HS-5 (cell line): ENCODE data around the gene ADGRG7.
"Not testable (repeated sequence)": the region's sequence is repeated elsewhere in the genome, so short reads cannot be mapped to it uniquely, and the experiment has no call there.

Experiments used
- DNase-seq: peaks from one replicate; pipeline ENCODE4 v3.0.0-alpha.2; 2012; ENCODE audit warnings: low read depth

Gene ADGRG7

DNA sequence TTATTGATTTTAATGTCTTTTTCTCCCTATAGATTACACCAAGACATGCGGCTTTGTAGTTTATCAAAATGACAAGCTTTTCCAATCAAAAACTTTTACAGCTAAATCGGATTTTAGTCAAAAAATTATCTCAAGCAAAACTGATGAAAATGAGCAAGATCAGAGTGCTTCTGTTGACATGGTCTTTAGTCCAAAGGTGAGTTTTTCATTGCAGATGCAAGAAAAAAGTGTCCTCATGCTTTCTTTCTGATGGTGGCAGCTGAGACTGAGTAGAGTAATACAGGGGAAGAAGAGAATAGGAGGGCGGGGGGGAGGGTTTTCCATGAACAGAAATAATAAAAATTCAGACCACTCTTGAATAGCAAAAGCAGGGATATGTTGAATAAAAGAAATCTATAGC, 36.5 kb downstream of the ADGRG7 start:
- DNase-seq: no peak

DNA sequence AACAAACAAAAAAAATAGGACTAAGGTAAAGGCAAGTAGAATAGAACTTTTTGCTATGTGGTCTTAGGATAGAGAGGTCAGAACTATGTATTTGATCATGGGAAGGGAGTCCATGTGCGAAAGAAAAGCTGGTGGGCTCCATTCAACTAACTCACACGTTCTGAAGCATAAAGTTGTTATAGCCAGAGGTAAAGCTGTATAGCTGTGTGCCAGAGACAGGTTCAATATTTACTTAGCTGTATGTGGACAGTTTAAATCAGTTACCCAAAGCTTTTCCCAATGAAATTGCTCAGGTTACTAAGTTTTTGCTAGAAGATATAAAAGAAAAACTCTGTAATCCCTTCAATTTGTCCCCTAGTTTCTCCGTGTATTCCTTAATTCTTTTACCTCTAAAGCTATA, 37.8 kb downstream of the ADGRG7 start:
- no peak for DNase-seq

DNA sequence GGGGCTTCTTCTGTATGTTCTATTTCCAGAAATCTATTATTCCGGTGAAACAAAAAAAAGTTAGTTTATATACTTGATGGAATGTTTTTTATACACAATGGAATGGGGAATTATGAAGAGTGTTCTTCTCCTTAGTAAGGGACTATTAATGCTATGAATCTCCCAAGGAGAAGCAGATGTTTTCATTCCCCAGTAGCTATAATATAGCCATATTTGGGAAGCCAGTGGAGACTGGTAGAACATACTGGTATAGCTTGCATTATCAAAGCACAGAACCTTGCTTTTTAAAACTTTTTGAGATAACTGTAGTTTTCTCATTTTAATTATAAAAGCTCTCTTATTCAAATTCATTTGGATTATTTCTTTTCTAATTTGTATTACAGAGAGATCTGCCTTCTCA, 38.3 kb downstream of the ADGRG7 start:
- no peak for DNase-seq

DNA sequence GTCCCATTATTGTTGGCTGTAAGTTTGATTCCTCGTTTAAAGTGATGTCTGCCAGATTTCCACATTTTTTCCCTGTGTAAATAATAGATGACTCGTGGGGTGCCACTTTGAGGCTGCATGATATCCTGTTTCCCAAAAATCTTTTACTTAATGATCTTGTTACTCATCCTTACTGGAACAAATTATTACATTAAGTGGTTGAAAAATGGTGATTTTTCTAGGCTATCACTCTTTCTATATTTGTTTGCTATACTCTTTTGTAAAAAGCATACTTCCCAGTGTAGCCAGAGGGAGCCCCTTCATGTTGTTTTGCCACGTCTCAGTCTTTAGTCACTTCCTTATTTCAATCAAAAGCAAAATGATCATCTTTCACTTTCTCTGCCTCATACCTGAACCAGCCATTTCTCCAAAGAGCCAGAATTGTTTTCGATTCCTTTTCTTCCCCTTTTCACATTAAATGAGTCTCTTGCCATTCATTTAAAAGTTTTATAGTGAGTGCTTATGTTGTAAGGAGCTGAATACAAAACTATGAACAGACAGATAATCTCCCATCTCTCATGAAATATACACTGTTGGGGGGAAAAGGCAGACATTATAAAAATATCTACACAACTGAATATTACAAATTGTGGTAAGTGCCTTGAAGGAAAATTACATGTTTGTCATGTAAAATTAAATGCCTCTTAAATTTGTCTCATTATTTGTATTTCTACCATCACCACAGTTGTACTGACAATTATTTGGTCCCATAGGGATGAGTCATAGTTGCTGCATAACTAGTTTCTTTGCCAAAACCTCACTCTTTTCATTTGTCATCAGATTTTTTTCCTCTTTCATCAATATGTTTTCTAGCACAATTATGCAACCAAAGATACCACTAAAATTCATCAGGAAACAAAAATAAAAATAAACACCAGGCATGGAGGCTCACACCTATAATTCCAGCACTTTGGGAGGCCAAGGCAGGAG, 41.5 kb downstream of the ADGRG7 start:
- peak; percentile 65 for DNase-seq

DNA sequence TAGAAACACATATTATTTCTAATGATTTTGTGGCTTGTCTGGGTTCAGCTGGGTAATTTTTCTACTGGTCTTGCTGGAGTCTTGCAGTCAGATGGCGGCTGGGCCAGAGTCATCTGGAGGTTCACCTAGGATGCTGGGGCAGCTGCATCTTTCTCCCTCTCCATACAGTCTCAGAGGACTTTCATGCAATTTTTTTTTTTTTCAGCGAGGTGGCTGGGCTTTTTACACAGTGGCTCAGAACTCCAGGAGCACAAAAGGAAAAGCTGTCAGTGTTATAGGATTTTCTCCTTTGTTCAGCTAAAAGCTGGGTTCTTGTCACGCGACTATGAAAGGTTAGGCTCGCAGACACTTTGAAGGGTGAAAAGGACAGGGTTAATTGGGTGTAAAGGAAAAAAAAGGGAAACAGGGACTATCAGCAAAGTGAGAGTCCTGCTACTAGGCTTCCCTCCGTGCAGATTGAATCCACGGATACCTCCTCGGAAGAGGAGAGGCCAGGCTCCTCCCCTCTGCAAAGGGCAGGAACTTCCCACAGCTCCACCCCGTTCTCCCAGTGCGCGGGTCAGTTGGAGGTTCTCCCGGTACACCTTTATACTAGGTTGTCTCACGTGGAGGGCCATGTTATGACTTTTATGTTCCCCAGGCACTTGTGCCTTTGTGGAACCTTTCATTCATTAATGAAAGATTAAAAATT, 44.3 kb downstream of the ADGRG7 start:
- no peak for DNase-seq

DNA sequence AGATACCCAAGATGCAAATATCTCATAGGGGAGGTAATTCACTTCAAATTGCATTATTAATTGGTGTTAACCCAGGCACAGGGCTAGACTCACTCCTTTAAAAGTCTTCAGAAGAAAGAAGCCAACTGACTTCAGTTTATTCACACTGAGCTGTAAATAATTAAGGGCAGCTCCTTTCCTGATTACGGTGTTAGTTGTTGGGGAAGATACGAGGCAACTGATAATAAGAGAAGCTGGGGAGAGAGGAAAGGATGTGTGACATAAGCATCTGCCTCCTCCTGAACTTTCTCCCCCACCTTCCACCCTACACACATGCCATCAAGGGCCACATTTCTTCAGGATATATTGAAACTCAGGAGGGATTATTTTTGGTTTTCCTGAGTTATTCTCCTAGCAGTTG, 47.5 kb downstream of the ADGRG7 start:
- no peak for DNase-seq

DNA sequence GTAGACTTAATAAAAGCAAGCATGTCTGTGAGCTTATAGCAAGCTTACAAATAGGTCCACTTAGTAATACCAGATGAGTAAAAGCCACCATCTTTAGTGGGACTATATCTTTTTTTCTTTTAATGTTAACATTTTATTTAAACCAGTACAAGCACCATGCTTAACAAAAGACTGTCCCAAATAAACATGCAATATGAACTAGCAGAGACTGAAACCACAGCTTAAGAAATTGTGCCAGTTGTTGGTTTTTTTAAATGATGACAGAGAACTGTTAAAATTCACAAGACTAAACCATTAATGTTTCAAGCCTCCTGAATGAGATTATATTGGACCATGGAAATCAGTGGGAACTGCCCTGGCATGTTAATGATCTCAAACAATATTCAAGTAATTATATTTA, 51.9 kb downstream of the ADGRG7 start:
- not testable (repeated sequence) for DNase-seq

DNA sequence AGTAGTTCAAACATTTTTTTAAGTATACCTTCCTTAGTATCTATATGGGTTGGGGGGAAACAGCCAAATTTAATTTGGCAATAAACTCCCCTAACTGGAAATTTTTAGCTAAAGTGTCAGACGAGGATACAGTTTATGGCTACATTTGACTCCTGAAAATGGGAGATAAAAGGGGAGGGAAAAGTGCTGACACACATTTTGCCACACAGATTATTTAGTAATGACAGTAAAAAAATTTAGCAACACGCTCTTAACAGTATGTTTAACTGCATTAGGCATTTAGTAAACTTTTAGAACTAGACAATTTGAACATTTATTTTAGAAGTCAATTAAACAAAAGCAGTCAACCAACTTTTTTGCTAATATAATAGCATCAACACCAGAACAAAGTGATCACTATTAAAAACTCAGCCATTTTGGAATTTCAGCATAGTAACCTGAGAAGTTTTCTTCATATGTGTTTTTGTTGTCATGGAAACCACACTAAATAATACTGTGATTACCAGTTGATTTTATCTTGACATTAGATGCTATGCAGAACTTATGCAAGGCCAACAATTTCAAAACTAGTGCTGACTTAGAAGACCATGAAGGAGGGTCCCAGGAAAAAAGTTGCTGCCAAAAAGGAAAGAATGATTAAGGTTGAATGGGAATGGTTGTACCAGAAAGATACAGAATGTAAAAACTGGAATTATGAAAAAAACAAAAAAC, 52.9 kb downstream of the ADGRG7 start:
- DNase-seq: no peak

DNA sequence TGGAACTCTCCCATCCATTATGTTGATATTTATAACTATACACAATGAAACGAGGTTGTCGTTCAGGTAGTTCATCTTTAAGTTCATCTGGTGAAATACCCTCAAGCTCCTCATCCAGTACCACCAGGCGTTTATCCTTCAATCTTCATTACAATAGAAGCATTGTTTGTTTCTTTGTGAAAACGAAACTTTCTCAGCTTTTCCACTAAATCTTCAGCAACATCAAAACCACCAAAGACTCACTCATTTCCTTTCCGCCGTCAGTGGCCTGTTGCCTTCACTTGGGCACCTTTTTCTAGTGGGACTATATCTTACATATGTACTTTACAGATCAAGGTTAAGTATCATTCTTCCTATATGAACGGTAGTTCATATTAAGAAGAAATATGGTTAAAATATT, 55.8 kb downstream of the ADGRG7 start:
- no peak for DNase-seq

DNA sequence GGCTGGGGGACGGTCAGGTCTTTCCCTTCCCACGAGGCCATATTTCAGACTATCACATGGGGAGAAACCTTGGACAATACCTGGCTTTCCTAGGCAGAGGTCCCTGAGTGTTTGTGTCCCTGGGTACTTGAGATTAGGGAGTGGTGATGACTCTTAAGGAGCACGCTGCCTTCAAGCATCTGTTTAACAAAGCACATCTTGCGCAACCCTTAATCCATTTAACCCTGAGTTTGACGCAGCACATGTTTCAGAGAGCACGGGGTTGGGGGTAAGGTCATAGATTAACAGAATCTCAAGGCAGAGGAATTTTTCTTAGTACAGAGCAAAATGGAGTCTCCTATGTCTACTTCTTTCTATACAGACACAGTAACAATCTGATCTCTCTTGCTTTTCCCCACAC, 57.3 kb downstream of the ADGRG7 start:
- not testable (repeated sequence) for DNase-seq

DNA sequence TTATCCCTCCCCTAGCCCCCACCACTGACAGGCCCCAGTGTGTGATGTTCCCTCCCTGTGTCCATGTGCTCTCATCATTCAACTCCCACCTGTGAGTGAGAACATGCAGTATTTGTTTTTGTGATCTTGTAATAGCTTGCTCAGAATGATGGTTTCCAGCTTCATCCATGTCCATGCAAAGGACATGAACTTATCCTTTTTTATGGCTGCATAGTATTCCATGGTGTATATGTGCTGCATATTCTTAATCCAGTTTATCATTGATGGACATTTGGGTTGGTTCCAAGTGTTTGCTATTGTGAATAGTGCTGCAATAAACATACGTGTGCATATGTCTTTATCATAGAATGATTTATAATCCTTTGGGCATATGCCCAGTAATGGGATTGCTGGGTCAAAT, 57.9 kb downstream of the ADGRG7 start:
- DNase-seq: not testable (repeated sequence)

DNA sequence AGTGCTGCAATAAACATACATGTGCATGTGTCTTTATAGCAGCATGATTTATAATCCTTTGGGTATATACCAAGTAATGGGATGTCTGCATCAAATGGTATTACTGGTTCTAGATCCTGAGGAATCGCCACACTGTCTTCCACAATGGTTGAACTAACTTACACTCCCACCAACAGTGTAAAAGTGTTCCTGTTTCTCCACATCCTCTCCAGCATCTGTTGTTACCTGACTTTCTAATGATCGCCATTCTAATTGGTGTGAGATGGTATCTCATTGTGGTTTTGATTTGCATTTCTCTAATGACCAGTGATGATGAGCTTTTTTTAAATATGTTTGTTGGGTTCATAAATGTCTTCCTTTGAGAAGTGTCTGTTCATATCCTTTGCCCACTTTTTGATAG, 61.6 kb downstream of the ADGRG7 start:
- not testable (repeated sequence) for DNase-seq

DNA sequence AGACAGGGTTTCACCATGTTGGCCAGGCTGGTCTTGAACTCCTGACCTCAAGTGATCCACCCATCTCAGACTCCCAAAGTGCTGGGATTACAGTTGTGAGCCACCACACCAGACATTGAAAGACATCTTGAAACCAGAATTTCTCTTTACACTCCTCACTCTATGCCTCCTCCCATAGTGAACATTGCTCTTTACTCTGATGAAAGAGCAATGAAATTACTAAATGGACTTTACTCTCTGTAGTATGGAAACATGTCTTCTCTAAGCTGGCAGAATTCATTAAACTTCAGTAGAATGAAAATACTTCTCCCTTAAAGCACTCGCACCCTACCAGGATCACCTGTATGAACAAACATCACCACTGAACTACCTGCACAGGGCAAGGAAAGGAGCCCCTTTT, 72.1 kb downstream of the ADGRG7 start:
- no peak for DNase-seq

DNA sequence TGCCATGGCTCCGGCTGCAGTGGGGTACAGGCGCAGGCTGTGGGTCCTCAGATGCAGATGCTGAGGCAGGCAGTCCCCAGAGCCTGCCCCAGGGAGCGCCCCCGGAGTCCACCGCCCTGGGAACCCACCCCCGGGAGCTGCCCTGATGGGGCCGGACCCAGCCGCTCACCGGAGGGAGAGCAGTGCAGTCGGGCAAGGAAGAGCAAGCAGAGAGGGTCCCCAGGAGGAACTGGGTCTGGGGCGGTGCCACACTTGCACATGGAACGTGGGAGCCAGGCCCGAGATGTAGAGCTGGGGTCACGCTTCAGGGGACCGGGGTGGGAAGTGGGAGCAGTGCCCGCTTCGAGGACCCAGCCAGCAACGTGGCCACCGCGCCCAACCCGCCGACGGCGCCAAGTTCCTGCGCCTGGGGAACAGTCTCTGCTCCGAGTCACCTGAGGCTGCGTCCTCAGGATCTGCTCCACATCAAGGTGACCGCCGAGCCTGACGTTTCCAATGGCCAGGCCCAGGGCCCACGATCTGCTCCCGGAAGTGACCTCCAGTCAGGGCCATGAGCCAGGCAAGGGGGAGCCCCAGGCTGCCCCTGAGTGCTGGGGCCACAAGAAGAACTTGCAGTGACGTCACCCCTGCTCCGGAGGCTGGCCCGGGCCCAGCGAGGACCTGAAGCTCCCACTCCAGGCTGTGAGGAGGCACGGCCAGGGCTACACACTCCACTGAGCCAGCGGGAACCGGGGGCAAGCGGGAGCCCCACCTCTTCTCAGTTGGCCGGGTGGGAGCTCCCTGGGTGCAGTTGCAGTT, 72.9 kb downstream of the ADGRG7 start:
- no peak for DNase-seq

DNA sequence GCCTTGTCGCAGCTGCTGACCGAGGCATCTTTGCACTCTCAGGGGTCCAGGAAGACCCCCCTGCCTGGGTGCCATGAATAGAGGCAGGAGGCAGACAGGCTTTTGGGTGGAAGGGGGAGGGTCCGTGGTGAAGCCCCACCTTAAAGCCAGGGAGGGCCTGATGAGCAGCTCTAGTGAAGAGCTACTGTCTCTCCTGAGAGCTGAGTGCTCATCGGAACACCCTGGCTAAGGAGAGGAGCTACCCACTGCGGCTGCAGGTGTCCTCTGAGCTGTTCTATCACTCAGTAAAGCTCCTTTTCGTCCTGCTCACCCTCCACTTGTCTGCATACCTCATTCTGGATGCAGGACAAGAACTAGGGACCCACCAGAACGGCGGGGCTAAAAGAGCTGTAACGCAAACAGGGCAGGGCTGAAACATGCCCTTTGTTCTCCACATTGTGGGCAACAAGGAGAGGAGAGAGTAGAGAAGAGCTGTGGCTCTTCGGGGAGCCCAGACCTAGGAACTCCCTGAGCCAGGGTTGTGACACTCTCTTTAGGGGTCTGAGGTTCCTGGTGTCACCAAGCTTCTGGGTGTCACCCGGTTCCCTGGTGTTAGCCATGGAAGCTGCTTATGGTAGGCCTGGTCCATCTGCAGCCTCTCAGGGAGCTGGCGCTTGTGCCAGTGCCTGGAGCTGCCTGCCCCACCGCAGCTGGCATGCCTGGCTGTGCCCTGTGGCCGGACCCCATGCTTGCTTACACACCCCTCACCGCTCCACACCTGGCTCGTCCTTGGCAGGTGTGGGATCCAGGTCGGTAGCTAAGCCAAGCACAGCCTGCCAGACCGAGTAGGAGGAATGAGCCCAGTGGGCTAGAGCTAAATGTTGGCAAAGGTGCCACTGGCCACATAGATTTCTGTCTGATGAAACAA, 73.7 kb downstream of the ADGRG7 start:
- no peak for DNase-seq

DNA sequence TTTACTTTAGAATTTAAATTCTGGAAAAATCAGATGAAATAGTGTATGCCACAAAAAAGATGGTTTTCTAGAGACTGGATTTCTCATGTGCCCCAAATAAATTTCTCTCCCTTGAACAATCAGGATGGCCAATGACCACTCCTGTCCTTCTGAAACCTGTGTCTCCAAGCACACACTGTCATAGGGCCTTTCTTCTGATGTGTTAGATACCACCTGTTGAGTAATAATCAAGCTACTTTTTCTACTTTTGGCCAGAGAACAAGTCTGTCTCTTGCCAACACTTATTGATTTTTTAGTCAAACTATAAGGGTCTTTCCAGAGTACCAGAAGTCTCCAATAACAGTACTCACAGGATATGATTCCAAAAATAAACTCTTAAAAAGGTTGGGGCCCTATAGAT, 83.8 kb downstream of the ADGRG7 start:
- DNase-seq: no peak

DNA sequence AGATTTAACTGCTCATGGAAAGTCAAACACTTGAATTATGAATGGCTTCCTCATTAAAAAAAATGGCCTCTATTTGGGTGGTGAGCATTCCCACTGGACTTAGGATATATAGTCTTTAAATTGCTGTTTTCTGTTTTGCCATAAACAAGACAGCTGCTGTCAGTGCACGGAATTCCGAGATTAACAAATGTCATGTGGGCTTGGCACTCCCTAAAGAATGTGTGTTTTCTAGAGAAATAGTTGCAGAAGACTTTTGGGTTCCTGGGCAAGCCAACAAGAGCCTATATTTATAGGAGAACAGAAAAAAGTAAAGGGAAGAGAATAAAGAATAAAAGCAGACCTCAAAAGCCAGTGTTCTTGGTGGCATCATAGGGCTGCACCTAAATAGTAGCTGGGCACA, 86.3 kb downstream of the ADGRG7 start:
- DNase-seq: no peak

DNA sequence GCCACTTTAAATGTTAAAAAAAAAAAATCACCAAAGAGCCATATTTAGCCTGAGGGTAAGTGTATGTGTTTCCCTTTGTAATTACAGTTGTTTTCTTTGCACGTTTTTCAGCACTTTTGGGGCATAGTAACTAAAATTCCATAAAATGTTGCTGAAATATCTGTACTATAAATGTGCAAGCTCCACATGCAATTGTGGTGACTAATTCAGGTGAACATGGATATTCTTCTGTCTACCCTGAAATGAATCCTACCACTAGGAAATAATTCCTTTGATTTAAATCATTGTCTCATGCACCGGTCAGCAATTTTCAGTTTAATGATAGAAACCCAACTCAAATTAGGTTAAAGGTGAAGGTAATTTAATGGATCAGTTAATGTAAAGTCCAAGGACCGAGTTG, 86.8 kb downstream of the ADGRG7 start:
- DNase-seq: no peak

DNA sequence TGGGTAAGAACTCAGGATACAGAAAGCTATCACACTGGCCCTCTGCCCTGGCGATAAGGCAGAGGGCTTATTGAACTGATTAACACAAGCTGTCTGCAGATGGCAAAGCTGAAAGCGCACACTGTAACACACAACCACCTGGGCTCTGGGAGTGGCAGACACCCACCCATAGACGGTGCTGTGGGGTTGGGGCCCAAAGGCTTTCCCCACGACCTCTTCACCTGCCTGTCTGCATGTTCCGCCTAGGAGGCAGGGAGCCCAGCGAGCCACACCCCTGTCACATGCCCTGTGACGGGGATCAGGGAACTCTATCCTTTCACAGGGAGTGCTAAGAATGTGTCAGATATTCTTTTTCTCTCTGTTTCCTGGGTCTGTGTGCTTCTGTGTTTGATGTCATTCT, 87.8 kb downstream of the ADGRG7 start:
- no peak for DNase-seq

DNA sequence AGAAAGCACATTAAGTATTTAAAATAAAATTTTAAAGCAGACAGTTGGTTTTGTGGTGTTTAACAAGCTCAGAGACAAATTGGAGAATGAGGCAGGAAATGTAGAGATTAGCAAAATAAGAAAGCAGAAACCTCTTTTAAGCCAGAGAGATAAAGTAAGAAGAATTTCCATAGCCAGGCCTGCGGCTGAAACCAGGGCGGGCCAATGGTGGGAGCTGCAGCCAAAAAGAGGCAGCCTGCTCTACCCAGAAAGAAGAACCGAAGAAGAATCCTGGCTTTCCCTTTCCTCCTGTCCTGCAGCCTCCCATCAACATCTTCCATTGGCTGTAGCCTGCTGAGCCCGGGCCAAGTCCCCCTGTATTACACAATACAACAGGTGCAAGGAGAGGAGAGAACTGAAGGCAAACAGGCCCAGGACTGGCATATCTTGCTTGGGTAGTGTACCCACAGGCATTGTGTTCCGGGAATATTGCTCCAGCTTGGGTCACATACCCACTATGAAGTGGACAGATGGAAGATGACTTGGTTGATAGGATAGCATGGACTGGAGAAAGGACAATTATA, 88.4 kb downstream of the ADGRG7 start:
- DNase-seq: no peak

DNA sequence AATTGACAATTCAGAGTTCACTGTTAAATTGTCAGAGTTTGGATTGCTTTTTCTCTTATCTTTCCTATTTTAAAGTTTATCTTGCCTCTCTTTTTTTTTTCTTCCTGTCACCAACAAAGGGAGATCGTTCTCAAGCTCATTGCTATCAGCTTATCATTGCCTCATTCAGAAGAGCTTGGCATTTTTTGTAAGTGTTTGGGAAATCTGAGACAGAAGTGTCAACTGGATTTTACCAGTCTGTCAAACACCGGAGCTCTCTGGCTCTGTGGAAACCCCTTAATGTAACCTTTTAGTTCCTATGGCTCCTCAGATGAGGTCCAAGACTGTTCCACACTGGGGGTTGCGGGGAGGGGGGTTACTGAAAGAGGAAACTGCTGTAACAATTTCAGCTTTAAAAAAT, 89.3 kb downstream of the ADGRG7 start:
- DNase-seq: no peak
